H1 (cell line): ENCODE results near the gene TMCC3. TPM values are rescaled to one million over a fixed set of nuclear protein-coding genes. Genes with fewer than 3 reads are reported as not detected.

Experiments used
- PHF8 ChIP-seq: fragments of 200-600 bp; sonication (generic); conservative IDR thresholded peaks from 2 replicates; pipeline ENCODE4 v1.7.1; 2012; ENCODE audit warnings: low read depth, mild to moderate bottlenecking, inconsistent platforms, low read length, moderate library complexity
- polyA plus RNA-seq, 7 experiments: library from polyadenylated mRNA; depleted of rRNA in 3 of 7; stranded (reverse) in 5 of 7; unstranded in 2 of 7; fragments of >200 nt in 5 of 7; fragments of 200-250 nt in 2 of 7; gene quantifications; 1 replicate in 5 of 7; 2 replicates in 1 of 7; 4 replicates in 1 of 7; pipeline versions ENCODE4 v1.2.1 to v1.2.3, GENCODE V29; 2011 to 2013; ENCODE audit warnings: missing spikeins in 2 of 7, mixed read lengths in 2 of 7
- total RNA-seq: library from RNA; stranded (reverse); fragmentation: NEBNext Ultra II Directional; extraction: Animal tissue kit (Norgen Biotek cat#: 25700); gene quantifications from 2 replicates; pipeline ENCODE4 v1.2.1, GENCODE V29; 2021

Gene TMCC3
- total and polyA plus RNA-seq, 2 of the 8 experiments (the other 6 are each of a cell fraction or from before 2014, with no cell fraction given) = 1.7 to 4.1 TPM

- no peak for TF ChIP-seq PHF8
These were observed 46.7 kb downstream of the TMCC3 start (continued) for GRCh38 chr12:94603434-94604365.
